Erythroblast (primary cell): ENCODE data around the gene CARD18.

Source experiments
- GATA1 ChIP-seq: IDR thresholded peaks from 2 replicates; pipeline ENCODE4 v1.6.1; 2011; ENCODE audit warnings: low read depth, mild to moderate bottlenecking, control low read depth, low read length, moderate library complexity
- POLR2A ChIP-seq: IDR thresholded peaks from 2 replicates; pipeline ENCODE4 v1.6.1; 2011; ENCODE audit warnings: mild to moderate bottlenecking, low read length

- TF ChIP-seq POLR2A (no peak), GATA1 (no peak)
Observed at GRCh38 chr11:105155679-105156078, 16.1 kb upstream of the CARD18 start.
